ENCODE results near the gene NFIB. TPM values are rescaled to one million over a fixed set of nuclear protein-coding genes. Genes with fewer than 3 reads are reported as not detected.

NFIB gene
- total RNA-seq, 1 experiment from 2014 or later, result 12.5 TPM

GRCh38 chr9:14283276-14283675 is 30.7 kb downstream of the NFIB start (continued):
- TF ChIP-seq AFF4 (CRISPR knock-in tag; IDR thresholded peaks at IDR 0.05; ENCODE audit: borderline replicate concordance) (no peak), ZNF396 (CRISPR knock-in tag; IDR thresholded peaks at IDR 0.05; ENCODE audit: borderline replicate concordance) (no peak), NFATC4 (CRISPR knock-in tag; IDR thresholded peaks at IDR 0.05) (no peak), ZNF232 (CRISPR knock-in tag; IDR thresholded peaks at IDR 0.05) (no peak), HMGXB4 (CRISPR knock-in tag; IDR thresholded peaks at IDR 0.05) (no peak), ZNF532 (CRISPR knock-in tag; IDR thresholded peaks at IDR 0.05; ENCODE audit: borderline replicate concordance) (no peak)

- no peaks in the 10 kb centered on the region for H3K9me3 Mint-ChIP-seq
- ATAC-seq, result no peak
- DNase-seq (ENCODE audit: low spot score), result no peak
- H3K4me3 Mint-ChIP-seq, result no peak overlapping the region
- no peak overlapping the region for H3K27ac Mint-ChIP-seq
- POLR2A ChIA-PET, result no interaction called here
- TF ChIP-seq NFATC4 (CRISPR knock-in tag; IDR thresholded peaks at IDR 0.05) (no peak), USF2 (CRISPR knock-in tag; IDR thresholded peaks at IDR 0.05) (no peak), TCF7 (CRISPR knock-in tag; IDR thresholded peaks at IDR 0.05; ENCODE audit: low read depth) (no peak), OVOL2 (CRISPR knock-in tag; IDR thresholded peaks at IDR 0.05; ENCODE audit: borderline replicate concordance) (no peak), JUN (CRISPR knock-in tag; IDR thresholded peaks at IDR 0.05) (no peak), STAT6 (CRISPR knock-in tag; conservative IDR thresholded peaks at IDR 0.05; ENCODE audit: low read depth) (no peak), RORB (CRISPR knock-in tag; IDR thresholded peaks at IDR 0.05) (no peak), KAT7 (CRISPR knock-in tag; IDR thresholded peaks at IDR 0.05; ENCODE audit: borderline replicate concordance) (no peak)
- H3K27me3 Mint-ChIP-seq (ENCODE audit: low read depth), result no peaks in the 10 kb centered on the region
- CTCF ChIA-PET, result interaction anchor here (0.8 kb wide), 1 partner anchor 72 kb away, joined by 3 read pairs; no protein-coding TSS in a partner anchor
- H3K36me3 Mint-ChIP-seq, result no peaks in the 10 kb centered on the region
- H3K4me1 Mint-ChIP-seq, result peaks cover 24% of the 10 kb centered on the region
Observed at GRCh38 chr9:14281876-14282275, 32.1 kb downstream of the NFIB start.
